Panc1 (cell line): ENCODE results near the gene ZDHHC14. TPM values are rescaled to one million over a fixed set of nuclear protein-coding genes. Genes with fewer than 3 reads are reported as not detected.

Experiments used
- ATAC-seq: fragments of 200-7000 bp; cut with Tn5 transposase; 2 replicates; pipeline ENCODE4 v1.9.1; 2020; ENCODE audit warnings: mild to moderate bottlenecking, moderate library complexity
- BruUV-seq: library from RNA; stranded (reverse); fragments of 400-500 nt; replicated peaks from 2 replicates; lab custom pipeline; 2021; lab: Mats Ljungman, UMichigan
- CTCF ChIA-PET: fragments of 300-600 bp; sonication (Branson Sonifier 250); formaldehyde crosslinking; loops from one replicate; lab custom pipeline; 2022; ENCODE audit warnings: antibody characterized with exemption; lab: Charles Lee
- POLR2A ChIA-PET: fragments of 300-600 bp; sonication (Branson Sonifier 250); formaldehyde crosslinking; loops from one replicate; lab custom pipeline; 2022; ENCODE audit warnings: antibody characterized with exemption; lab: Charles Lee
- DNase-seq: peaks from one replicate; pipeline ENCODE4 v3.0.0-alpha.2; 2010; ENCODE audit warnings: low read depth, low spot score
- H3K27ac ChIP-seq: 2 replicates; pipeline ENCODE4 v1.5.1; 2011; ENCODE audit warnings: mild to moderate bottlenecking, low read length, inconsistent platforms
- H3K27me3 ChIP-seq: fragments of 200-500 bp; sonication (Bioruptor generic); 2 replicates; pipeline ENCODE4 v1.6.0; 2014; ENCODE audit warnings: low read length, inconsistent platforms; ENCODE audit not compliant: control insufficient read depth, insufficient read depth
- H3K36me3 ChIP-seq: fragments of 200-500 bp; sonication (Bioruptor generic); 2 replicates; pipeline ENCODE4 v1.5.1; 2014; ENCODE audit warnings: inconsistent platforms, mild to moderate bottlenecking, low read length, moderate library complexity; ENCODE audit not compliant: control insufficient read depth, insufficient read depth
- H3K4me1 ChIP-seq: 2 replicates; pipeline ENCODE4 v1.5.1; 2011; ENCODE audit warnings: inconsistent platforms, mild to moderate bottlenecking, low read length, moderate library complexity; ENCODE audit not compliant: control insufficient read depth, insufficient read depth
- H3K4me3 ChIP-seq, 2 experiments: 2 replicates each; pipeline ENCODE4 v1.5.1; 2011 to 2012; ENCODE audit warnings: low read depth in 2 of 2, low read length in 2 of 2, mild to moderate bottlenecking in 2 of 2, inconsistent platforms in 1 of 2, moderate library complexity in 1 of 2
- H3K9me3 ChIP-seq: fragments of 200-500 bp; sonication (Bioruptor generic); 2 replicates; pipeline ENCODE4 v1.5.1; 2014; ENCODE audit warnings: low read depth, mild to moderate bottlenecking, inconsistent platforms, low read length, moderate library complexity; ENCODE audit not compliant: control insufficient read depth, insufficient read depth
- POLR2AphosphoS5 ChIP-seq: IDR thresholded peaks from 2 replicates; pipeline ENCODE4 v1.6.1; 2012; ENCODE audit warnings: mild to moderate bottlenecking, low read depth, low read length, moderate library complexity
- SIN3A ChIP-seq: IDR thresholded peaks from 2 replicates; pipeline ENCODE4 v1.6.1; 2012; ENCODE audit warnings: low read depth, mild to moderate bottlenecking, low read length, moderate library complexity, borderline replicate concordance; ENCODE audit not compliant: insufficient read depth
- TCF7L2 ChIP-seq: IDR thresholded peaks from 2 replicates; pipeline ENCODE4 v1.6.1; 2011; ENCODE audit warnings: mild to moderate bottlenecking, low read depth, low read length, inconsistent platforms
- in situ Hi-C: cut with HindIII; loops from 2 replicates; pipeline ENCODE4 v1.10.0; 2016; ENCODE audit warnings: low sequenced_read_pairs, low pct_unique_long_range_greater_than_20kb
- intact Hi-C: fragments of 100-400 bp; cut with micrococcal nuclease; formaldehyde crosslinking; loops from one replicate; pipeline ENCODE4 v1.10.0; 2022; ENCODE audit not compliant: unreplicated experiment
- total RNA-seq: library from RNA; stranded (reverse); gene quantifications from one replicate; pipeline ENCODE4 v1.2.1, GENCODE V29; 2021; ENCODE audit not compliant: unreplicated experiment
- TF ChIP-seq, protein P1 (sequence below), 2 experiments: IDR thresholded peaks; 2 replicates each; pipeline ENCODE4 v1.6.1; 2011 to 2012; ENCODE audit warnings: low read depth in 2 of 2, control low read depth in 1 of 2, low read length in 1 of 2, mild to moderate bottlenecking in 1 of 2, moderate library complexity in 1 of 2; ENCODE audit not compliant: insufficient read depth in 1 of 2
- TF ChIP-seq, protein P2 (sequence below): fragments of 450-650 bp; IDR thresholded peaks from 2 replicates; pipeline ENCODE4 v1.5.1; 2017; ENCODE audit warnings: mild to moderate bottlenecking

ZDHHC14 gene
- total RNA-seq, 1 experiment from 2014 or later = 19.9 TPM

DNA sequence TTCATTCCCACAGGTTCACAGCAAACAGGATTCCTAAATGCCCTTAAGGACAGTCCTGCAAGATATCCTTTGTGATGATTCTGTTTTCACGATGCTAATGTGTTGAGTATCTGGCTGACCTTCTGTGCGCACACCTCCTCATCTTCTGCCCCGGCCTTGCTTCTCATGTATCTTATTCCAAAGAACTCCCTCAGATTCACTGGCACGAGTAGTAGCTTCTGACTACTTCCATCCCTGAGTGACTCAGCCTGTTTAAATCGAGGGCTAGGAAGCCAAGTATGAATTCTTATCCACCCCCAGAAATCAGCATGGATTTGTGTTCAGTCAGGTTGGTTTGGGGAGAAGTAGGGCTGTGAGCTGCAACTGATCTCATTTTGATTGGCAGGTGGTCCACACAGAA is 251.8 kb downstream of the ZDHHC14 start:
- no TSS peak for BruUV-seq
- intact Hi-C loops (no loop called here), in situ Hi-C loops (no loop called here)
- DNase-seq = no peak
- CTCF ChIA-PET = no interaction called here
- no peaks in the 10 kb centered on the region for H3K27me3 ChIP-seq
- H3K9me3 ChIP-seq = no peaks in the 10 kb centered on the region
- POLR2A ChIA-PET = no interaction called here
- no peak for ATAC-seq
- H3K36me3 ChIP-seq = no peaks in the 10 kb centered on the region
- H3K4me3 ChIP-seq = no peak overlapping the region
- TF ChIP-seq, protein P1, sequence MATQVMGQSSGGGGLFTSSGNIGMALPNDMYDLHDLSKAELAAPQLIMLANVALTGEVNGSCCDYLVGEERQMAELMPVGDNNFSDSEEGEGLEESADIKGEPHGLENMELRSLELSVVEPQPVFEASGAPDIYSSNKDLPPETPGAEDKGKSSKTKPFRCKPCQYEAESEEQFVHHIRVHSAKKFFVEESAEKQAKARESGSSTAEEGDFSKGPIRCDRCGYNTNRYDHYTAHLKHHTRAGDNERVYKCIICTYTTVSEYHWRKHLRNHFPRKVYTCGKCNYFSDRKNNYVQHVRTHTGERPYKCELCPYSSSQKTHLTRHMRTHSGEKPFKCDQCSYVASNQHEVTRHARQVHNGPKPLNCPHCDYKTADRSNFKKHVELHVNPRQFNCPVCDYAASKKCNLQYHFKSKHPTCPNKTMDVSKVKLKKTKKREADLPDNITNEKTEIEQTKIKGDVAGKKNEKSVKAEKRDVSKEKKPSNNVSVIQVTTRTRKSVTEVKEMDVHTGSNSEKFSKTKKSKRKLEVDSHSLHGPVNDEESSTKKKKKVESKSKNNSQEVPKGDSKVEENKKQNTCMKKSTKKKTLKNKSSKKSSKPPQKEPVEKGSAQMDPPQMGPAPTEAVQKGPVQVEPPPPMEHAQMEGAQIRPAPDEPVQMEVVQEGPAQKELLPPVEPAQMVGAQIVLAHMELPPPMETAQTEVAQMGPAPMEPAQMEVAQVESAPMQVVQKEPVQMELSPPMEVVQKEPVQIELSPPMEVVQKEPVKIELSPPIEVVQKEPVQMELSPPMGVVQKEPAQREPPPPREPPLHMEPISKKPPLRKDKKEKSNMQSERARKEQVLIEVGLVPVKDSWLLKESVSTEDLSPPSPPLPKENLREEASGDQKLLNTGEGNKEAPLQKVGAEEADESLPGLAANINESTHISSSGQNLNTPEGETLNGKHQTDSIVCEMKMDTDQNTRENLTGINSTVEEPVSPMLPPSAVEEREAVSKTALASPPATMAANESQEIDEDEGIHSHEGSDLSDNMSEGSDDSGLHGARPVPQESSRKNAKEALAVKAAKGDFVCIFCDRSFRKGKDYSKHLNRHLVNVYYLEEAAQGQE (IDR thresholded peaks at IDR 0.05; ENCODE audit: insufficient read depth in 1 of 2, low read depth in 2 of 2, low read length in 1 of 2) = no peak
- TF ChIP-seq POLR2AphosphoS5 (no peak), SIN3A (no peak)
- H3K27ac ChIP-seq = no peak overlapping the region
- H3K4me1 ChIP-seq = no peaks in the 10 kb centered on the region

DNA sequence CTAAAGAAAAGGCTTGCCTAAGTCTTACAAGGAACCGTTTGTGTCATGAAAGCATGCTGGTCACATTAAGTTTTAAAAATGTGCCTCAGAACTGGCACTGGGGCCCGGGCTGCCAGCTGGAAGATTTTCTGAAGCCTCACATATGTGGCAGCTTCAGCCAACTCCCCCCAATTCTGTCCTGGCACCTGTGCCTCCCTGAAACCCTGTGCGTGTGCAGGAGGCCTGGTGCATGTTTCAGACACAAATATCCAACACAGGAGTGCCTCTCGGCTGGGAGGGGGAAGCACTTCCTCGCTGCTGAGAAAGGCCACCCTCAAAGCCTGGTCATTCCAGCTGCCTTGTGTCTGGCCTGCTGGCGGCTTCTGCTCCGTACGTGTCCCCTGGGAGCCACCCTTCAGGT is 253.6 kb downstream of the ZDHHC14 start:
- H3K9me3 ChIP-seq = no peaks in the 10 kb centered on the region
- ATAC-seq = no peak
- intact Hi-C loops (no loop called here), in situ Hi-C loops (no loop called here)
- no TSS peak for BruUV-seq
- ChIA-PET CTCF (no interaction called here), POLR2A (no interaction called here)
- no peak for TF ChIP-seq TCF7L2
- TF ChIP-seq, protein P1 (IDR thresholded peaks at IDR 0.05; ENCODE audit: insufficient read depth in 1 of 2, low read depth in 2 of 2, low read length in 1 of 2) = no peak
- TF ChIP-seq SIN3A = no peak
- TF ChIP-seq POLR2AphosphoS5 = no peak
- TF ChIP-seq, protein P2, sequence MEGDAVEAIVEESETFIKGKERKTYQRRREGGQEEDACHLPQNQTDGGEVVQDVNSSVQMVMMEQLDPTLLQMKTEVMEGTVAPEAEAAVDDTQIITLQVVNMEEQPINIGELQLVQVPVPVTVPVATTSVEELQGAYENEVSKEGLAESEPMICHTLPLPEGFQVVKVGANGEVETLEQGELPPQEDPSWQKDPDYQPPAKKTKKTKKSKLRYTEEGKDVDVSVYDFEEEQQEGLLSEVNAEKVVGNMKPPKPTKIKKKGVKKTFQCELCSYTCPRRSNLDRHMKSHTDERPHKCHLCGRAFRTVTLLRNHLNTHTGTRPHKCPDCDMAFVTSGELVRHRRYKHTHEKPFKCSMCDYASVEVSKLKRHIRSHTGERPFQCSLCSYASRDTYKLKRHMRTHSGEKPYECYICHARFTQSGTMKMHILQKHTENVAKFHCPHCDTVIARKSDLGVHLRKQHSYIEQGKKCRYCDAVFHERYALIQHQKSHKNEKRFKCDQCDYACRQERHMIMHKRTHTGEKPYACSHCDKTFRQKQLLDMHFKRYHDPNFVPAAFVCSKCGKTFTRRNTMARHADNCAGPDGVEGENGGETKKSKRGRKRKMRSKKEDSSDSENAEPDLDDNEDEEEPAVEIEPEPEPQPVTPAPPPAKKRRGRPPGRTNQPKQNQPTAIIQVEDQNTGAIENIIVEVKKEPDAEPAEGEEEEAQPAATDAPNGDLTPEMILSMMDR = no peak
- H3K27ac ChIP-seq = no peak overlapping the region
- H3K4me3 ChIP-seq = no peak overlapping the region
- DNase-seq = no peak
- no peaks in the 10 kb centered on the region for H3K4me1 ChIP-seq
- no peaks in the 10 kb centered on the region for H3K36me3 ChIP-seq
- H3K27me3 ChIP-seq = no peaks in the 10 kb centered on the region
